ENCODE measurements around the gene CEMIP. TPM values are rescaled to one million over a fixed set of nuclear protein-coding genes. Genes with fewer than 3 reads are reported as not detected.
A peak's percentile ranks its signal among the peaks of the same experiment; 100 is the strongest.

Gene CEMIP
- total and polyA plus RNA-seq, 10 of the 15 experiments (the other 5 are each of a cell fraction or from before 2014, with no cell fraction given), result 0.01 to 0.44 (median 0.16) TPM; not detected in 6

- TF ChIP-seq ZNF687 (IDR thresholded peaks at IDR 0.05), result no peak
These were observed 40.9 kb downstream of the CEMIP start (continued) for GRCh38 chr15:80820092-80820491.

GRCh38 chr15:80822256-80822655 is 43.1 kb downstream of the CEMIP start:
- intact Hi-C loops (cut with micrococcal nuclease; ENCODE audit: unreplicated experiment), result no loop called here
- Histone ChIP-seq H3K9ac (ENCODE audit: control insufficient read depth, insufficient read depth, low read length) (no peak overlapping the region), H3K4me2 (ENCODE audit: control insufficient read depth, insufficient read depth) (no peak overlapping the region), H4K20me1 (ENCODE audit: control insufficient read depth, insufficient read depth) (no peaks in the 10 kb centered on the region), H3K36me3 (ENCODE audit: control insufficient read depth in 2 of 2, insufficient read depth in 2 of 2, low read length in 1 of 2) (no peaks in the 10 kb centered on the region; a peak in 1 of 4 replicates), H3K27ac (ENCODE audit: control insufficient read depth, insufficient read depth) (no peak overlapping the region), H3K4me3 (no peak overlapping the region), H3K4me1 (ENCODE audit: control insufficient read depth, insufficient read depth, low read length) (no peaks in the 10 kb centered on the region), H3K27me3 (replicated peaks in 1 of 2; ENCODE audit: control insufficient read depth in 2 of 2, insufficient read depth in 2 of 2, low read length in 1 of 2) (no peaks in the 10 kb centered on the region), H3K9me3 (replicated peaks; ENCODE audit: control insufficient read depth, insufficient read depth, low read length) (no peaks in the 10 kb centered on the region), H3K79me2 (ENCODE audit: control insufficient read depth, insufficient read depth, low read length) (no peaks in the 10 kb centered on the region), H2AFZ (ENCODE audit: control insufficient read depth, low read depth, low read length) (no peak overlapping the region)
- ATAC-seq (no peak), DNase-seq (ENCODE audit: low read depth, low spot score) (no peak), FAIRE-seq (no peak)
- CTCF ChIA-PET, result no interaction called here
- BruUV-seq (replicated peaks), result no TSS peak
- 49% methylated on average over 3 of the region's 3 CpGs for WGBS (ENCODE audit: insufficient coverage, insufficient replicate concordance, low lambda C conversion rate, missing lambda C conversion rate)
- in situ Hi-C loops (cut with MboI), result no loop called here
- POLR2A ChIA-PET, result no interaction called here
- SMC1A ChIA-PET (ENCODE audit: uncharacterized antibody, unreplicated experiment), result interaction anchor here (1.1 to 1.3 kb wide), 2 partner anchors 16 to 29 kb away, joined by 3 read pairs; no protein-coding TSS in a partner anchor
- TF ChIP-seq CBFB (IDR thresholded peaks at IDR 0.05; ENCODE audit: low read depth) (no peak), ATF7 (IDR thresholded peaks at IDR 0.05; ENCODE audit: low read depth) (0 out of 2 replicates have a peak, but pooled peaks have one; percentile 25)
- RAD21 ChIA-PET (ENCODE audit: unreplicated experiment), result interaction anchor here (1.4 kb wide), 1 partner anchor 45 kb away, joined by 6 read pairs; no protein-coding TSS in a partner anchor

Measured in GM12878 (cell line).